Stimulated activated CD8-positive, alpha-beta memory T cell treated with anti-CD3 and anti-CD28 coated beads, Interleukin-4, amount 100 ng/mL, for 24 hours (primary cell): ENCODE measurements around the gene CFAP97.
"Not testable (repeated sequence)": the region's sequence is repeated elsewhere in the genome, so short reads cannot be mapped to it uniquely, and the experiment has no call there.

Source experiments
- DNase-seq: peaks from one replicate; pipeline ENCODE4 v3.0.0-alpha.2; 2020; ENCODE audit warnings: low read depth

CFAP97 gene

GRCh38 chr4:185203486-185204237 lies at the start of gene CFAP97:
Gene CFAP97 (minus strand): TSS chr4:185204000. CDS start chr4:185191196, 12,804 bp downstream.
- DNase-seq: peak; percentile 74

- no peak for DNase-seq
Observed at GRCh38 chr4:185249105-185249504, 45.3 kb upstream of the CFAP97 start.

GRCh38 chr4:185248393-185249039 lies 44.7 kb upstream of the CFAP97 start:
- no peak for DNase-seq

- DNase-seq: no peak
Observed at GRCh38 chr4:185247151-185247550, 43.4 kb upstream of the CFAP97 start.

GRCh38 chr4:185246453-185246852 lies 42.7 kb upstream of the CFAP97 start:
- no peak for DNase-seq

- no peak for DNase-seq
Observed at GRCh38 chr4:185244763-185245162, 41.0 kb upstream of the CFAP97 start.

GRCh38 chr4:185243879-185244278 lies 40.1 kb upstream of the CFAP97 start:
- DNase-seq: no peak

- no peak for DNase-seq
Observed at GRCh38 chr4:185242749-185243533, 39.1 kb upstream of the CFAP97 start.

- not testable (repeated sequence) for DNase-seq
Observed at GRCh38 chr4:185240486-185240885, 36.7 kb upstream of the CFAP97 start.

GRCh38 chr4:185238750-185239149 lies 35.0 kb upstream of the CFAP97 start:
- DNase-seq: no peak

- no peak for DNase-seq
Observed at GRCh38 chr4:185238215-185238681, 34.4 kb upstream of the CFAP97 start.

GRCh38 chr4:185237175-185237574 lies 33.4 kb upstream of the CFAP97 start:
- no peak for DNase-seq

- no peak for DNase-seq
Observed at GRCh38 chr4:185235843-185236503, 32.2 kb upstream of the CFAP97 start.

- no peak for DNase-seq
Observed at GRCh38 chr4:185235119-185235842, 31.5 kb upstream of the CFAP97 start.

- no peak for DNase-seq
Observed at GRCh38 chr4:185232370-185232769, 28.6 kb upstream of the CFAP97 start.

- DNase-seq: no peak
Observed at GRCh38 chr4:185229021-185229818, 25.4 kb upstream of the CFAP97 start.

GRCh38 chr4:185227713-185228278 lies 24.0 kb upstream of the CFAP97 start:
- DNase-seq: no peak

- no peak for DNase-seq
Observed at GRCh38 chr4:185227131-185227551, 23.3 kb upstream of the CFAP97 start.

- DNase-seq: no peak
Observed at GRCh38 chr4:185225940-185226339, 22.1 kb upstream of the CFAP97 start.

- DNase-seq: no peak
Observed at GRCh38 chr4:185224597-185224996, 20.8 kb upstream of the CFAP97 start.
